ENCODE data around the gene HLA-DOB.

HLA-DOB gene

DNA sequence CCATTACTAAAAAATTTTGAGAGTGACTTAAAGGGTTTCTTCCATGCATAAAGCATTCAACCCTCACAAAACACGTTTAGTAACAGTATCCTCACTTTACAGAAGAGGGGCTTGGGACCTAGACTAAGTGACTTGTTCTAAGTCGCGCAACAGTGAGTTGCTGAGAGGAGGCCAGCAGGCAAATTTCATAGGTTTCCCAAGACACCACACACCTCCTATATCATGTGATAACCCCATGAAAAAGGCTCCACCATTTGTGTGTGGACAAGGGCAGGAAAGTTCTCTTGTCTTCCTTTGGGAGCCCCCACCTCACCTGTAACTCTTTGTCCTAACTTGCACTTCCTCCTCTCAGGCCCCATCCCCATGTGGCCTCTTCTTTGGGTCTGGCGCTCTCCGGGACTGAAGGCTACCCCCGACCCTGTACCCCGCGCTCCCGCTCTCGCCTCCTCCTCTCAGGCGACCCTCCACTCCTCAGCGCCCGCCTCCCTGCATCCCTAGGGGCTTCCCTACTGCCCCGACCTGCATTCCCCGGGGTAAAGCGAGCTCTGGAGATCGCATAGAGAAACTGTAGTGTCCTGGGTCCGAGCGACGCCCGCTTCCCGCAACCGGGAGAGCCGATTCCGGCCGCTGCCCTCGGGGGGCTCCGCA is 26.7 kb upstream of the HLA-DOB start:
- DNase-seq: no peak

DNA sequence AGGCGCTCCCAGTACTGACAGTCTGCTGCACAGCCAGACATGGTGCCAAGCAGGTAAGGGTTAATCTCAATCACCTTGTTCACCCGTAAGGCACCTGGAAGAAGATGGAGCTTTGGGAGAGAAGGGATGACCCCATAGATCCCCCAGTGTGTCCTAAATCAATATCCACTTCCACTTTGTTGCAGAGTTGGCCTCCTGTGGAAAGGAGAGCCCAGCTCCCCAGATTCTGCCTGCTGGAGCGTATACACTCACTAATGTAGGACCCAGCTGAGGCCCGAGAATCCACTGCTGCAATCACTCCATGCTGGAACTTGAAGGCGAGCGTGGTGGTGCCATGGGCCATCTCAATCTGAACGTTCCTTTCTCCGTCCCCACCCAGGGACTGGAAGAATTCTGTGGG is 25.9 kb upstream of the HLA-DOB start:
- no peak for DNase-seq

DNA sequence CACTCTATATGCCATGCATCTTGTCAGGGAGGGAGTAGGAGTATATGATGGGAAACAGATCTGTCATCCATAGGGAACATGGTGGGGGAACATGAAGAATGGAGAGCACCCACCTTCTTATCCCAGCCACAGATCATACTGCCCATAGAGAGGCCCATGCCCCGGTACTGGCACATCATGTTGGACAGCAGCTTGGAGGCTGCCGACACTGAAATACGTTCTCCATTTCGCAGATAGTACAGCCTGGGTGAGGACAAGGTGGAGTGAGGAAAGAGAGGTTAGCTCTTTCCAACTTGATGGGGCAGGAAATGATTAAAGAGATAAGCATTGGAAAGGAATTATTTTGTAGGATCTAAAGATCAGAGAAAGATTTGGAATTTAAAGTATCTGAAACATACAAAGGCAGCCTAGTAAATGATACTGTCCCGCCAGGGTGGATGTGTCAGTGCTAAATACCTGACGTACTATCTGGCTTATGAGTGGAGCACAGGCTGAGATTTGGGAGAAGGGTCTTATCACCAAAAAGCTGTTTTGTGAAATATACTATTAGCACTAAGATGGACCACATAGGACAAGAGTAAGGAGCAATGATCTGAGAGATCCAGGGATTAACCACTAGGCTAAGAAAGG is 25.3 kb upstream of the HLA-DOB start:
- no peak for DNase-seq

DNA sequence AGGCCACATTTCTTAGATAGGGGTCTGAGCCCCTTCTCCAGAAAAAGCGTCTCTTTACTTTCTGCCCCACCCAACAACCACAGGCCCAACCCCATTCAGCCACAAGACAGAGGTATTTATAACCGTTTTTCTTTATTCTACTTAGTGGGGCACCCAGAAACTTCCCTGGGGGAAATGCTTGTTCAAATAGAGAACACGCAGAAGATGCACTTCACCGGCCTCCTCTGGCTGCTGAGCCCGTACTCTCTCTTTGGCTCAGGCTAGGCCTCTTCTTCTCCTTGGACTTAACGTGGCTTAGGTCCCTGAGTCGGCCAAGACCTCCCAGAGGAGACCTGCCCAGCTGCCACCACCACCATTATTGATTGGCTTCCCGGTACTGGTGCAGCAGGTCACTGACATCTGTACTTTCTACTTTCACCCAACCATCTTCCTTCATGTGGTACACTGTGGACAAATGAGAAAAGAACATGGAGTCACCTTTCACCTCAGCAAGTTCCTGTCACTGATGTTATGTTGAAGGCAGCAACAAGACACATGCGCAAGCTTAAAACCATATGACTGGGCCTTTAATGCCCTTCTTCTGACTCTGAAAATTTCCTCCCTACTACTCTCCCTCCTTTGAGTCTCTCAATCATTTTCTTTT is 23.9 kb upstream of the HLA-DOB start:
- DNase-seq: no peak

DNA sequence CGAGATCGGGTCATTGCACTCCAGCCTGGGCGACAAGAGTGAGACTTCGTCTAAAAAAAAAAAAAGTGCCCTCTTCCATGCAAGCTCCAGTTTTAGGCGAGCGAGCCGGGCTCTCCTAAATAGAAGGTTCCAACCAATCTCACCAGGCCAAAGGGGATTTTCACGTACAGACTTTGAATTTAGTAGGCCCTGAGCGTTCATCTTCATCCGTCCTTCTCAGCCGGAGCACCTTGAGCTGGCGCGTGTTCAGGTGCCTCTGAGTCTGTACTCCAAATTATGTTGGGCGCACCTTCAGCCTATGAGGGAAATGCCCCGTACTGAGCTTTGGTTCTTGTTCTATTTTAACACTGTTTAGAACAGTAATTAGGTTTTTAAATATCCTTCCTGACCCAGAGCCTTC is 22.6 kb upstream of the HLA-DOB start:
- no peak for DNase-seq

DNA sequence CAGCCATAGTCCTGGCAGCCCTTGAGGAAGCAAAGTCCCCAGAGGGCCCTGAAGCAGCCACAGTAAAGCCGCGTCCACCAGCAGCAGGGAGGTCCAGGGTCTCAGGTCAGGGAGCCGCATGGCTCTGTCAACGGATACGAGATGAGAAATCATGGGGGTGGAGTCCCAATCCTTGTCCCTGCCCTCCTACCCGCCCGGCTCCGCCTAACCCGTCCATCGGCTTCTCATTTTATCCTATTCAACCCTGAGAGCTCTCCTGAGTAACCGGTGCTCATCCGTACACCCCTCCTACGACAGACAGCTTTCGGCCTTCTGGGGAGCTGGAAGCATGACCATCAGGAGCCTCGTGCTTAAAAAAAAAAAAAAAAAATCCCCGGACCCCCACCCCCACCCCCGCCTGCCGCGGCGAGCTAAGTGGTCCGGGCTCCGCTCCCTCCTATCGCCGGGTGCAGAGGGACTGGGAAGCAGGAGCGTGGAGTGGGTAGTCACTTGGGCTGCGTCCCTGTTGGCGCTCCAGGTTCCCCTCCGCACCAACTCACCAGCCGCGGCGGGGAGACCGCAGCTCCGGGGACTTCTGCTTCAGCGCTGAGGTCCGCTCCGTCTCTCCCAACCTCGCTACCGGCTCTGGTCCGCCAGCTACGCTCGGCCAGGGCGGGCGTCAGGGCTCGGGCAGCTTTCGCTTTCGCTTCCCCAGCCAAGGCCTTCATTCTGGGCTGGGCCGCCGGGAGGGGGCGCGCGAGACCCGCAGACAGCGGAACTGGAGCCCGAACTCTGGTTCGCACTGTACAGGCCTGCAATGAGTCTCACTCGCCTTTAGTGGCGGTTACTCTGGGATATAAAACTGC is 21.5 kb upstream of the HLA-DOB start, which contains the start of gene TAP2:
TSS of gene TAP2 (minus strand) at position 626 of the 845 bp plus-strand sequence. CDS start at position 120, 506 bp downstream.
- no peak for DNase-seq

DNA sequence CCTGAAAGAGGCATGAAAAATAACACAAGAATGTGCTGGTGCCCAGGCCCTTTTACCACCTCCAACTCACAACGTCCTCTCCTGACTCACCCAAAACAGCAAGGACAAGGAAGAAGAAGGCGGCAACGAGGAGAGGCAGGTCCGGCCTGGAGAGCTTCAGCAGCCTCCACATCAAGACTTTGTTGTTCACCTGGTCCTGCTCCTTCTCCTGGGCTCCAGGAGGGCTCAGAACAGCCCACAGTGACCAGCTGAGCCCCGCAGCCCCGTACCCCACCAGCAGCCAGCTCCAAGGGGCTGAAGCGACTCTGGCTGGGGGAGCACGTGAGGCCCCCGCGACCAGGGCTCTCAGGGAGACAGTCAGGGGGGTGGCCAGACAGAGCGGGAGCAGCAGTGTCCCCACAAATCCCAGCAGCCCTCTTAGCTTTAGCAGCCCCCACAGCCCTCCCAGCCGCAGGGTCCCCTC is 20.9 kb upstream of the HLA-DOB start:
- no peak for DNase-seq

DNA sequence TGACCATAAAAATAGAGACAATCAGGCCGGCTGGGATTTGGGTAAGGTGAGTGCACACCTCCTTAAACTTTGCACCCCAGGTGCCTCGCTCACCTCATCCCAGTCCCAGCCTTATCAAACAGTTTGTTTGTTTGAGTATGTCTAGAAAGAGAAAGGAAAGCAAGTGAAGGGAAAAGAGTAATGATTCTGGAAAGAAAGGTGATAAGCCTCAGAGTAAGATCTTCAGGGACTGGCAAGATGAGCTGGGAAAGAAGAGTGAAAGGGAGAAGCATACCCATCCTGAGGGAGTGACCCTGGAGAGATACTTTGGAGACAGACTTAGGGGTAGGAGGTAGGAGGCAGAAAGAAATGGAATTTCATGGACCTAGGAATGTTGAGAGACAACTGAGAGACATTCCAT is 20.1 kb upstream of the HLA-DOB start:
- no peak for DNase-seq

DNA sequence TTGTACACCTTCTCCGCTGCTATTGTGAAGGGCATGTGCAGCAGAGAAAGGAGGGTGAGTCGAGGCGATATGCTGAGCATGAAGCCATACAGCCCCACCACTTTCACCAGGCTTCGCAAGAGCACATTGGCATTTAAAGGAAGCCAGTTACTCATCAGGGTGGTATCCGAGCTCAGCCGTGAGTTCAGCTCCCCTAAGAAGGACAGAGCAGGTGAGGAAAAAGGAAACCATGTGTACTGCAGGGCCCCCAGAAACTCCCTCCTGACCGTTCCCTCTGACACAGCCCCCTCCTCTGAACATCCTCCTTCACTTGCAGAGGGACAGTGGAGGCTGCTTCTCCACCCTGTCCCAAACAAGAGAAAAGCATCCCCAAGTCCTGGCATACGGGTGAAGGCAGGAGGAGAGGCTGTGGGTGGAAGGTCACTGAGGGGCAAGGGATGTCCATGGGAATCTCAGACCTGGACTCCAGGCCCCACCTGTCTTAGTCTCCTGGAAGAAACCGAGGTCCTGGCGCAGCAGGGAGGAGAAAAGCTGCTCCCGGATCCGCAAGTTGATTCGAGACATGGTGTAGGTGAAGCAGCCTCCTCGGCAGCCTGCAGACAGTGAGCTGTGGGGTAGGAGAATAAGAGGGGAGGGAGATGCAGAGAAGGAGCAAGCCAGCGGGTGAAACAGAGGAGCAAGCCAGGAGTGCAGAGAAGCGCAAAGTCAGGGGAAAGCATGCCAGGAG is 18.5 kb upstream of the HLA-DOB start:
- DNase-seq: no peak

DNA sequence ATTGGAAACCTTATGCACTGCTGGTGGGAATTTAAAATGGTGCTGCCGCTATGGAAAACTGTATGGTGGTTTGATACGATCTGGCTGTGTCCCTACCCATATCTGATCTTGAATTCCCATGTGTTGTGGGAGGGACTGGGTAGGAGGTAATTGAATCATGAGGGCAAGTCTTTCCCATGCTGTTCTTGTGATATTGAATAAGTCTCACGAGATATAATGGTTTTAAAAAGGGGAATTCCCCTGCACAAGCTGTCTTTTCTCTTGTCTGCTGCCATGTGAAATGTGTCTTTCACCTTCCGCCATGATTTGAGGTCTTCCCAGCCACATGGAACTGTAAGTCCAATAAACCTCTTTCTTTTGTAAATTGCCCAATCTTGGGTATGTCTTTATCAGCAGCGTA is 16.9 kb upstream of the HLA-DOB start:
- DNase-seq: no peak

DNA sequence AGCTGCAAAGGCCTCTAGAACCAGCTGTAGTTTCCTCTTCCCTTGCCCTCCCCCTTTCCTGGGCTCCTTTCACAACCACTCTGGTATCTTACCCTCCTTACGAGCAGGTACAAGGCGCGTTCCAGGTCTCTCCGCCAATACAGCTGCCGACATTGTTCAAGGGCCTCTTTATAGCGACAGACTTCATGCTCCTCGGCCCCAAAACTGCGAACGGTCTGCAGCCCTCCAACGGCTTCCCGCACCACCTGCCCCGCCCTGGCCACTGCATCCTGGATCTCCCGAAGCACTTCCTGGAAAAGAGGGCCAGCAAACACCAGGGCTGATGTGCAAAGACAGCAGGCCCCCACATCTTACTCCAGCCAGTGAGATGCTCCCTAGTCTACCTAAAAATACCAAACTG is 15.7 kb upstream of the HLA-DOB start:
- no peak for DNase-seq

DNA sequence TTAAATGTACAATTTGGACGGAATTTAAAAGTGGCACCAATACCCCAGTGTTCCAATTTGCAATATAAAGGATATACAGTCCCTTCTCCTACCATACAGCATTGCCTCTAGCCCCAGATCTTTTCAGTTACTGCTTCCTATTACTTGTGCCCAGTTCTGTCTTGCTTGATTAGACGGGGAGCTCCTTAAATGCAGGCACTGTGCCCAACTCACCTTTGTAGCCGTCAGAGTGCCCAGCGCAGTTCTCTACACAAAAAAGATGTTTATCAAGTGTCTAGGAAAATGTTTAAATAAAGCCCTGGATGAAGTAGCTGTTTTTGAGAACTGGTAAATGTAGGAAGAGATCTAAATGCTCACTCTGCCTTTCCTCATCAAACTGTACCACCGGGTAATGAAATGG is 14.1 kb upstream of the HLA-DOB start:
- DNase-seq: no peak

DNA sequence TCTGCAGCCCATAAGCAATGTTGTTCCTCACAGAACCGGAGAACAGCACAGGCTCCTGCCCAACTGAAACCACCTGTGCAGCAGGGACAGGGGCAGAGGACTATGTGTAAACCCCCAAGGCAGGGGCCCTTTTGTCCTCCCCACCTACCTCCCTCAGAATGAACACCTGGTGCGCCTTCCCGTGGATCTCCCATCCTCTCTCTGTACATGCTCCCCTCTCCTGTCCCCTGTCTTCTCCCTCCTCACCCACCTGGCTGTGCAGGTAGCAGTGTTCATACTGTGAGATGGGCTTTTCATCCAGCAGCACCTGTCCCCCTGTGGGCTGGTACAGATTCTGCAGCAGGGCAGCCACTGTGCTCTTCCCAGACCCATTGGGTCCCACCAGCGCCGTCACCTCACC is 13.2 kb upstream of the HLA-DOB start:
- DNase-seq: no peak

DNA sequence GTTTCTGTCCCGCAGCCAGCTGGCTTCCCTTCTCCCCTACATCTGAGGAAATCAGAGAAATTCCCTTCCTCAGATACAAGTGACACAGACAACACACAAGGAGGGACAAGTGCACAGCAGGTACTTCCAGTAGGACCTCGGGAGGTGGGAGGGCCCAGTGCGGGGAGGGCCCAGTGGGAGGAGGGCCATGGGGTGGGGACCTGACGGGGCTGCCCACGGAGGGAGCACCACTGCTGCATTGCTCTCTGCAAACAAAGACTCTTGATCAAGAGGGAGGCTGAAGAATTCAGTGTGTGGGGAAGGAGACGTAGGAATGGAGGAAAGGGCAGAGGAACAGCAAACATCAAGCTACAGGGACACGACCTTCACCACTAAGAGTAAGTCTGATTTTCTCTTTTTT is 12.7 kb upstream of the HLA-DOB start:
- no peak for DNase-seq

DNA sequence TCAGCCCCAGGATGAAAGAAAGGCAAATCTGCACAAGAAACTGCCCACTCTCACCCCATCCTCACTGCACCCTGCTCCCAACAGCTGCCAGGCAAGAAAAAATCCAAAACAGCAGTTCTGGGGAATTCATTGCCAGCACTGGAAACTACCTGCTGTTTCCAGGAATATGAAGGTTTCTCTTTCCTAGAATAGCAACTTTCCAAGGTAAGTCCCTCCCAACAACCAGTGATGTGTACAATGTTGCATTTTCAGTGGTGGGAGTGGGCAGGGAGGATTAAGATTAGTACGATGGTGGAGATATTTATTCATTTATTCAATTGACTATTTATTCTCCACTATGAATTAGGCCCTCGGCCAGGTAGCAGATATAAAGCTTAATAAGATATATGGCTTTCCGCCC is 10.2 kb upstream of the HLA-DOB start:
- no peak for DNase-seq

DNA sequence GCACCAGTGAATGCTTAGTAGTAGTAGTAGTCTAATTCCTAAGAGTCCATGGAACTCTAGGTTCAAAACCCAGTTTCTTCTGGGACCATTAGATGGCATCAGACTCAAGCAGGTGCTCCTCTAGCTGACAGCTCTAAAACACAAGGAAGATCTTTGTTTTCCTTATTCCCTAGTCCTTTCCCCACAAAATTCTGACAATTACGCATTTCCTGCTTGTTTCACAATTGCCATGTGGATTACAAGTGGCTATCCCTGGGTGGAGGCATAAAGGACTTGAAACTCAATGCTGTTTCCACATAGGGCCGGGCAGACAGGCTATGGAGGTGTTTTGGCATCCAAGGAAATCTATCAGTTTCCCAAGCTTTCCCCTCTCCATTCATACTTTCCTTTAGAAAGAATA is 9.2 kb upstream of the HLA-DOB start:
- DNase-seq: no peak

DNA sequence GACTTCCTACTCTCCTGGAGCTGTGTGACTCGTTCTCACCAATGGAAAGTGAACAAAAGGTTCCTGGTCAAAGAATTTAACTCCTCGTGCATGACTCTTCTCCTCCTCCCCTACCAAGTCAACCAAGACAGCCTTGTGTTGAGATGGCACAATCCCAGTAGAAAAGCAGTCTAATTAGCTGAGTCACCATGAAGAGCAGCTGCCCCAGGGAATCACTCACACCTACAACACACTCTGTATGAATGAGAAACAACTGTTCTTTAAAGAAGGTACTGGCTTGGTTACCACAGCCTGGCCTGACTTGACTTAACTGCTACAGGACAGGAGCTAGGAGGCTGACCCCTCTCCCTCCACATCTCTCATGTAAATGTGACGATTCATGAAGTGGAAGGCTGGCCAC is 2.9 kb upstream of the HLA-DOB start:
- DNase-seq: no peak

DNA sequence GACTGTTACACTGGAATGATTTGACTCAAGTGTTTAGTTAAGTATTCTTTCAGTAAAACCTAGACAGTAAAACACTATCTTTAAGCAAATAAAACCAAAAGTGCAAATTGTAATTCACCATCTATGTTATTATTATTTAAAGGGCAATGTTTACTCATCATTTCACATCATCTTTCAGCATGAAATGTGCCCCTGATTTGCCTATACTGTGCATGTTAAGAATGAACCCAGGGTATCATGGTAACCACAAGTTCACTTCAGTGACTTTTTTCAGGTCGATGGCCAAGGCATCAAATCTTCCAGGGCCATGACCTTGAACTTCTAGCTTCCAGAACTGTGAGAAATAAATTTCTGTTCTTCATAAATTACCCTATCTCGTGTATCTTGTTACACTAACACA is 2.1 kb upstream of the HLA-DOB start:
- no peak for DNase-seq

DNA sequence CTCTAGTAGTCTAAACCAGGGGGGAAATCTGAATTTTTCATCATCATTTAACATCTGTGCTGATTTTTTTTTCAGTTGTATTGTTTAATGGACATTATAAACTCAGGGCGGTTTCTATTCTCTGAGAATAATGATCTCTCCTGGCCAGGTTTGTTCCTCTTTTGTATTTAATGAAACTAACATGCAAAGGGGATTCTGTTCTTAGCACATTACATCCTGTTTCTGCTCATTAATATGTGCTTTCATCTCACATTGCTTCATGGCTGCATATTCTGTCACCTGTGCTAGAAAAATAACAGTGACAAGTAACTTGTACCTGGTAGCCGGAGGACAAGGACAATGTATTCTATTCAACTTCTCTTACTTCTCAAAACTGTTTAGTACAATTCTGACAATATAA is 806 bp downstream of the HLA-DOB start:
- no peak for DNase-seq

DNA sequence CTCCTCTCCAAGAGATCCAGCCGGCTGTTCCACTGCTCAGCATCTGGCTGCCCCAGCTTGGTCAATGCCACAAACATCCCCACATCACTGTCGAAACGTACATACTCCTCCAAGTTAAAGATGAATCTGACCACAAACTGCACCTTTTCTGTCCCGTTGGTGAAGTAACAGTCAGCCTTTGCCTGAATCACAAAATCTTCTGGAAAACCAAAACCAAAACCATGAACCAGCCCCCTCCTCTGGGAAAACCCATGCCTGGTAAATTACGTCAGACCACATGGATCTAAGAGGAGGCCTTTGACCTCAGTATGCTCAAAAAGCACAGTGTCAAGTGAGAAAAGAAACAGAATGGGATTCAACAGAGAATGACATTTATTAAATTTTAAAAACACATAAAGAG is 1.7 kb downstream of the HLA-DOB start:
- DNase-seq: no peak

DNA sequence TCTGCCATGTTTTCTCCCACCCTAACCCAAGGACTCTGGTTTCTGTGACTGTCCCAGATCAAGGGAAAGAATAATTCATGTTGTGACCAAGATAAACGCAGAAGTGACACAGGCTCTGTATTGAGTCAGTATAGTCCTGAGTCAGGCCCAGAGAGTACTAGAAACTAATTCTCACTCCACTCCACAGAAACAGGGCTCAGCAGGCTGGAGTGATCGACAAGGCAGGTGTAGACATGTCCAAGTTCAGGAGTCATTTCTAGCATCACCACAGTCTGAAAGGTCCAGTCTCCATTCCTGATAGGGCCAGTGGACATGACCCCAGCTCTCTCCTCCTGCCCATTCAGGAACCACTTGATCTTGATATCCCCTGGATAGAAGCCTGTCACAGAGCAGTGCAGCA is 2.7 kb downstream of the HLA-DOB start:
- no peak for DNase-seq

DNA sequence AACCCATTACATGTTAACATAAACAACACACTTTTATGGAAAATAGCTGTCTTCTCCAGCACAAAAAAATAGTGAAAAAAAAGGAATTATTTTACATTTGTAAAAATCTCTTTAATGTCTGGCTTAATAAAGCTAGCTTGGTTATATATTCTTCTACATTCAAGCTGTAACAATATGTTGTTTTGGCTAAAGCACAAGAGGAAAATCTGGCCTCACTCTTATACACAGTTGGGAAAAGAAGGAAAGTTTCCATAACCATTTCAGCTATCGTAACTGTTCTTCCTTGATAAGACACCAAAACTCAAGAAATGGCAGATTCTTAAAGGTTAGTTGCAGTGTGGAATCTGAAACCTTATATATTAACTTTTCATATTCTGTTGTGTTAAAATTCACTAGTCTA is 7.6 kb downstream of the HLA-DOB start:
- DNase-seq: no peak

All from cortex of kidney (tissue), 1 donor.